CD4-positive, alpha-beta T cell treated with Interleukin-2 at 100 ng/mL for 4 hours (primary cell): ENCODE results near the gene EXOC3L4.
"Not testable (repeated sequence)": the region's sequence is repeated elsewhere in the genome, so short reads cannot be mapped to it uniquely, and the experiment has no call there.

Experiments used
- DNase-seq: peaks from one replicate; pipeline ENCODE4 v3.0.0-alpha.2; 2020; ENCODE audit warnings: low spot score

The EXOC3L4 gene

DNA sequence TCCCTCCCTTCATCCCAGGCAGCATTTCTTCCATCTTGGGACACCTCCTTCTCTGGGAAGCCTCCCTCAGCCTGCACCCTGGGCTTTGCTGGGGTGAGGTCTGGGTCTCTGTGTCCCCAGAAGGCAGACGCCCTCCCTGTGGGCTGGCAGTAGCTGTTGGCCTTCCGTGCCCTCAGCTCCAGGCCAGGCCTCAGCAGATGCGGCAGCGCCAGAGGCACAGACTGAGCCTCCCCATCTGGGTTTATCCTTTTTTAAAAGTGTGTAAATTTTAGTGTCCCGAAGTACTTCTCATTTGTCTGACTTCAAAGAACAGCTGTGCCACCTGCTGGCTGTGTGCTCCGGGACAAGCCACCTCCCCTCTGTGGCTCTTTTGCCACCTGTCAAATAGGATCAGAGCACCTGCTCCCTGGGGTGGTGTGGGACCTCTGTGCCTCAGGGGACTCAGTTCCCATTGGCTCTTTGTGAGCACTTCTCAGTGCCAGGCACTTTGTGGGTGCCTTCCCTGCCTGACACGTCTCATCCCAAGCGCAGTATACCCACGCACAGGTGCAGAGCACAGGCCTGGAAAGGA, 11.1 kb downstream of the EXOC3L4 start:
- DNase-seq = peak; percentile 7

DNA sequence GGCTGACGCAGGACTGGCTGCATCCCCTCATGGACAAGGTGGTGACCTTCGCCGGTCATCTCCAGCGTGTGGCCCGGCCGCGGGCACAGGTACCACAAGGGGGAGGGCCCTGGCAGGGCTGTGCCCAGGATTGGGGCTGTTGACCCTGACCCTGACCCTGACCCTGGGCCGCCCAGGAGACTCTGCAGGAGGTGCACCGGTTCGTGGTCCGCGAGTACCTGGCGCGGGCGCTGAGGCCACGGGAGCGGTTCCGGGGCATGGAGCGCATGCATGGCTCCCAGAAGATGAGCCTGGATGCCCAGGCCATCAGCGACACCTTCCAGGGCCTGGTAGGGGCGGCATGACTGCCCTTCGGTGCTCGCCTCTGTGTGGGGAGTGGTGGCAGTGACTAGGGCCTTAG, 12.9 kb downstream of the EXOC3L4 start:
- no peak for DNase-seq

DNA sequence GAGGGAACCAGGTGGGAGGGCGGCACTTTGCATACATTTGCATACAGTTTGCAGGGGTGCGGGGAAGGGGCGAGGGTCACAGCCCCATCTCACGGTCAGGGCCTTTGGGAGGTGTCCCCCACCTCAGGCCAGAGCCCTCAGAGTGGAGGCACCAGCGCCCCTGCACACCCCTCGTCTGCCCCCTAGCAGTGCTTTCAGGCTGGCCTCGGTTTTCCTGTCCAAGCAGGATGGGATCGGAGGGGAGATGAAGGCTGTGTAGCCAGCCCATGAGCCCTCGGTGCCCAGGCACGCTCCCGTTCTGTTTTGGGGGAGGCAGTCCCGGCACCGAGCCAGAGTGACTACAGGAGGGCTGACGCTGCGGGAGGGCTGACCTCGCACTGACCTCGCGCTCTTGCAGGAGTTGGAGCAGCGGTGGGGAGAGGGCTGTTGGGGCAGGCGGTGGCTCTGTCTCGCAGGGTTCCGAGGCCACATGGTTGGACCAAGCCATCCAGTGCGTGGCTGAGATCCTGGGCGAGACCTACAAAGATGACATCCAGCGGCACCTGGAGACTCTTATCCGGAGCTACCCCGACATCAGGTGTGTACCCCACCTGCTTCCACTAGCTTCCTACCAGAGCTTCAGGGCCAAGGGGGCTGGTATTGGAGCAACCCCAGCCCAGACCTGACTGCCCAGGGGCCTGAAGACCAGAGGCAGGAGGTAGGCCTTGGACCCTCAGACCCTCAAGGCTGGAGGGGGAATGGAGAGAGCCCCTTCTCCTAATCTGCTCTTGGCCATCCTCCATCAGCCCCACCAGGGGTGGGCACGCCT, 13.6 kb downstream of the EXOC3L4 start:
- DNase-seq = no peak

DNA sequence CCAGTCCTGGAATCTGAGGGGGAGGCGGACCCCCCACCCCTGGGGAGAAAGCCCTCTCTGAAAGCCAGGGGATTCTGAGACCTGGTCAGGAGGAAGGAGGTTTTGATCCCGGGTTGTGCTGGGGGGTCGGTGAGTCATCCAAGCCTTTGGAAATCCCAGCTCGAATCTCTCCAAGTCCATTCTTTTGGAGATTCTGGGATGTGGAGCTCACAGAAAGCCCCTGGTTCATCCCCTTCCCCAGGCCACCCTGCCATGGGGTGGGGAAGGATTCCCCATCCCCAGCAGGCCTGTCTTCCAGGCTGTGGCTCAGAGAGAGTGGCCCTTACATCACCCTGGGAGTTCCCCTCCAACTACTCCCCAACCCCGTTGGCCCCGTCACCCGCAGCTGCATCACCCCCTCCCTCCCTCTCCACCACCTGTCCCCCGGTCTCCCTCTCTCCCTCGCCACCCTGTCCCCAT, 14.3 kb downstream of the EXOC3L4 start:
- DNase-seq = no peak

DNA sequence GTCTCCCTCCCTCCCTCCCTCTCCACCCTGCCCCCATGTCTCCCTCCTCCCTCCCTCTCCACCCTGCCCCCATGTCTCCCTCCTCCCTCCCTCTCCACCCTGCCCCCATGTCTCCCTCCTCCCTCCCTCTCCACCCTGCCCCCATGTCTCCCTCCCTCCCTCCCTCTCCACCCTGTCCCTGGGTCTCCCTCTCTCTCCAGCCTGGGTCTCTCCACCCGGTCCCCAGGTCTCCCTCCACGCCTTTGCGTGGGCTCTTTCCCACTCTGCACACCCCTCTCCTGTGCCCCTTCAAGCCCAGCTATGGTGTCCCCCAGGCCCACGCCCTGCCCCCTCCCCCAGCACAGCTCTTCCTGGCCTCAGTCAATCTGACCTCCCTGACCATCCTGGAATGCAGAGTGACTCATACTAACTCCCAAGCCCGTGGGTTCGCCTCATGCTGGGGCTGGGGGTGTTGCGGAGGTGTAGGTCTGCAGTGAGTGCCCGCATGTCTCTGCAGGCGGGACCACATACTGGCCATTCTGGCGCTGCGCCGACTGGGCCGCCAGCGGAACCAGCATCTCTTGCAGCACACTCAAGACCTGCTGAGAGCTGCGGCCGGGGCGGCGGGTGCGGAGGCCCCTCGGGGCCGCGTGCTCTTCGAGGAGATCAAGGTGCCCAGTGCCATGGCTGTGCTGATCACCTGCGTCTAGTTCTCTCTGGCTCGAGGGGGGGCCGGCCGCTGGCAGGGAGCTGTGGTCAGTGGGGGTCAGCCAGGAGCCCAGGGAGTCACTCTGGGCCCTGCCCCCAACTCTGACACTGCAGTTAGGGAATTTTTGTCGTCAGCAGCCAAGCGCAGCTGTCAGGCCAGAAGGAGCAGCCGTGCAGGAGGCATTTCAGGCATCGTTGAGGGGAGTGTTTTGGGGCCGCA, 15.3 kb downstream of the EXOC3L4 start:
- DNase-seq = no peak

DNA sequence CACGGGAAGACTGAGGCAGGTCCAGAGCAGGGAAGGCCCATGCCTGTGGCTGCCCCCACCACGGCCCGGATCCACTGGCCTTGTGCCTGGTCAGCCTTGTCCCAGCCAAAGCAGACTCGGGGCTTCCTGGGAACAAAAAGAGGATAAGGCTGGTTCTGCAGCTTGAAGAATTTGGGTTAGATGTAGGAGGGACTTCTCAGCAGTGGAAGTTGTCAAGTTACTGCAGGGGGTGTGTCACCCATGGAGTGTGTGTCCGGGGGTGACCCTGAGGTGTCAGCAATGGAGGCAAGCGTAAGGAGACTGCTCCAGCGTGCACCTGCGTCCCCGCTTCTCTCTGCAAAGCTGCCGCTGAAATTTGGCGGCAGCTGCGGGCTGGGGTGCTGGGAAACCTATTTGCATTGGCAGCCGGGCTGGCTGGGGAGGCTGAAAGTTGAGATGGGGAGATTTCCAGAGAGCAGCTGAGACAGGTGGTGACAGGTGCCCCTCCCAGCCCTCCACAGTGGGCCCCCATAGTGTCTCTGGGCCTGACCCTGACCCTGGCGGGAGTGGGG, 16.2 kb downstream of the EXOC3L4 start:
- DNase-seq = no peak

DNA sequence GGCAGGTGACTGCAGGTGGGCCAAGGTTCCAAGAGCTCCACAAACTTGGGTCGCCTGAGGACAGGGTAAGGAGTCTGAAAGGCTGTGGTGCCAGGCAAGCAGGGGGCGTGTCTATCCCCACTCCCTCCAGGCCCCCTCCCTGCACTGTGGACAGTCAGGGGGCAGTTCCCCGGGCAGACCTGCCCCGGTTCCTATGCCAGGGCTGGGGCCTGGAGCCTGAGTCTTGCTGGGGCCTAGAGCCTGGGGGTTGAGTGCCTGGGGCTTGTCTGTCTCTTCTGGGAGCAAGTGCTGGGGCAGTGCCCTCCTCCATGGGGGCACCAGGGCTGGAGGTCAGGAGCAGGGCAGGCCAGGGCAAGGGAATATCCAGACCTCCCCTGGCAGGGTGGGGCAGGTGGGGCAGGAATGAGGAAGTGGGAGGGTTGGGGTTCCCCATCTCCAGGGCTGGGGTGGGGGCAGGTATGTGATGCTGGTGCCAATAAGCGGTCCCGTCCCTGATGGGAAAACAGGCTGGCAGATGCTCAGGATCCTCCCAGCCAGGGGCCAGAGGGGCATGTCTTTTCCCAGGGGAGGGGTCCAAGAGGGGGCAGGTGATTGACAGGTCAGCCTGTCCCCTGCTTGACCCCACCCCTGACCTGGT, 16.8 kb downstream of the EXOC3L4 start:
- DNase-seq = no peak

DNA sequence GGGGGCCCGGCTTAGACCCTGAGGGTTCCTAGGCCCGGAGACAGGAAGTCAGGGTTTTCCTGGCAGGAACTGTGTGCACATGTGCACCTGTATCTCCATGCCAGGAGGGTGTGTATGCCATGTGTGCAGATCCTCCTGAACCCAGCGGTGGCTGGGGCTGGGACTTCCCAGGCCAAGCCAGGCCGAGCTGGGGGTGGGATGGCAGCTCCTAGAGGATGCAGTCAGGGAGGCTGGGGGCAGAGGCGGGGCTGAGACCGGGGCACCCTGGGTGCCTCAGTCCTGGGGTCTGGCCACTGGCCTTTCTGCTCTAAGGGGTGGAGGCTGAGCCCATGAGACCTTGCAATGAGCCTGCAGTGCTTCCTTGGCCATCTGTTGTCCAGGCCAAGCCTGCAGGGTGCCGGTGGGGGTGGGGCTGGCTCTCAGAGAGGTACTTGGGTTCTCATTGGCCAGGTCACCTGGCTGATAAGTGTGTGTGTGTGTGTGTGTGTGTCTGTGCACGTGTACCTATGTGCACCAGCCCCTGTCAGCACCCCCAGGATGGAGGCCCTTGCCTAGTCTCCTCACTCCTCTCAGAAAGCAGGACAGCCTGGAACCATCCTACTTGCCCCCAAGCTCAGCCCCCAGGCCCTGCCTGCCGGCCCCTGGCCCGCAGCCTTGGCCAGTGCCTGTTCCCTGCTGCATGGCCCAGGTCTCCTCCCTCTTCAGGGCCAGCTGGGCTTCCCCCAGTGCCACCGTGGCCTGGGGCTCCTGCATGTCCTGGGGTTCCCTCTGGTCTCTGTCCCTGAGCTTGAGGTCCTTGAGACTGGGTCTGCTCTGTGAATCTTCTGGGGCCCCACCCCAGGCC, 18.1 kb downstream of the EXOC3L4 start:
- no peak for DNase-seq

DNA sequence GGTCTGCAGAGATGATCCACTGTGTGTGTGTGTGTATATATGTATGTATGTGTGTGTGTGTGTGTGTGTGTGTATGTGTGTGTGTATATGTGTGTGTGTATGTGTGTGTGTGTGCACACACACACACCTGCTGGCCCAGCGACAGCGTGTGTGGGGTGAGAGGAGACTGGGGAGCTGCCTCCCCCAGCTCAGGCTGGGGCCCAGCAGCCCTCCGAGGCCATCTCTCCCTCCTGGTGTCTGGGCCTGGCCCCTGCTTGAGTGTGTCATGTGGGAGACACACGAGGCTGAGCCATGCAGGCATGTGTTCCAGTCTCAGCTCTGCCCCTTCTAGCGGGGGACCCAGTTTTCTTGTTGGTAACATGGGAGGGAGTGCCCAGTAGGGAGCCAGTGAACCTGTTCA, 18.8 kb downstream of the EXOC3L4 start:
- no peak for DNase-seq

DNA sequence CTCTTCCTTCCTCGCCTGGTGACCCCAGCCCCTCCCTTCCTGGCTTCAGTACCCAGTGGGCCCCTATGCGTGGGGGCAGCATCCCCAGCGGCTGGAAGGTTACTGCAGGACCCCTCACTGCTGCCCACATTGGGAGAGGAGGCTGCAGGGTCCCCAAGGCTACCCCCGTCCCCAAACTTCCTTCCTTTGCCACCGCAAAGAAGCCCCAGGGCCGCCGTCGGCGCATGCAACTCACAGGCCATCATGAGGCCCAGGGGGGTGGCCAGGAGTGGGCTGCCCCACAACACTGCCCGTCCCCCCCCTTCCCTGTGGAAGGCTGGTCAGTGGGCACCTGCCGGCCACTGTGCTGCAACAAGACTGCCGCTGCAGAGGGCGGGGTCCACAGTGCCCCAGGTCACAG, 19.2 kb downstream of the EXOC3L4 start:
- no peak for DNase-seq

DNA sequence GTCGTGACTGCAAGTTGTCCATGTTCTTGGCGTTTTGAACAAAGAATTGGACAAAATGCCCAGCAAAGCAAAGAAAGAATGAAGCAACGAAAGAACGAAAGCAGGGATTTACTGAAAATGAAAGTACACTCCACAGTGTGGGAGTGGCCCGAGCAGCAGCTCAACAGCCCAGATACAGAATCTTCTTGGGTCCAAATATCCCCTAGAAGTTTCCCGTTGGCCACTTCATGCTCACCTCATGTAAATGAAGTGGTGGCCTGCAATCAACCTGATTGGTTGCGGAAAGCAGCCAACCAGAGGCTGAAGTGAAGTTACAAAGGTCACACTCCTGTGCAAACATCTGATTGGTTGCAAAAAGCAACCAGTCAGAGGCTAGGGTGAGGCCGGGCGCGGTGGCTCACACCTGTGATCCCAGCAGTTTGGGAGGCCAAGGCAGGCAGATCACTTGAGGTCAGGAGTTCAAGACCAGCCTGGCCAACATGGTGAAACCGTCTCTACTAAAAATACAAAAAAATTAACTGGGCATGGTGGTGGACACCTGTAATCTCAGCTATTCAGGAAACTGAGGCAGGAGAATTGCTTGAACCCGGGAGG, 20.7 kb downstream of the EXOC3L4 start:
- not testable (repeated sequence) for DNase-seq

DNA sequence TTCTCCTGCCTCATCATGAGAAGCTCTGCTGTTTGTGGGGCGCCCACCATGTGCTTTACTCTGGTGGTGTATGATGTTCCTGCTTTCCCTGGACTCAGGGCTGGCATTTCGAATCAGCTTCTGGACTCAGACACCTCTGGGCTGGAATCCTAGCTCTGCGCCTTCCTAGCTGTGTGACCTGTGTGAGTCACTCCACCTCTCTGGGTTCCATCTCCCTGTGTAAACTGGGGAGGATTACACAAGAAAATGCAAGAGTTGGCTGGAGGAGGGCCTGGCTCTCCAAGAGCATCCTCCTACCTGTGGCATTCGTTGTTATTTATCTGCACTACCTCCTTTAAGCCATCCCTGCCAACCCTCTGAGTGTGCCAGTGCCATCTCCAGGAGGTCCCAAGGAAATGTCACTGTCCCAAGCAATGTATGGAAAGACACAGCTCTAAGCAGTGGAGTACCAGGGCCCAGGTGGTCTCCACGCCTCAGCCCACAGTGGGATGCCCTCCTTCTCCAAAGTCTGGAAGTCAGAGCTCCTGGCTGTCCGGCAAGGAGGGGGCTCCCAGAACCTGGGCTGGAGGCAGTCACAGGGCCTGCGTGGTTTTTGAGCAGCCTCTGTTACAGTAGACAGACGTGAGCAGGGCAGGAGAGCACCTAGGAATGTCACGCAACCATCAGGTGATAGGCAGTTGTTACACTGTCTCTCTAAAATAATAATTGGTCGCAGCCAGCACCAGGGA, 21.5 kb downstream of the EXOC3L4 start:
- DNase-seq = no peak

DNA sequence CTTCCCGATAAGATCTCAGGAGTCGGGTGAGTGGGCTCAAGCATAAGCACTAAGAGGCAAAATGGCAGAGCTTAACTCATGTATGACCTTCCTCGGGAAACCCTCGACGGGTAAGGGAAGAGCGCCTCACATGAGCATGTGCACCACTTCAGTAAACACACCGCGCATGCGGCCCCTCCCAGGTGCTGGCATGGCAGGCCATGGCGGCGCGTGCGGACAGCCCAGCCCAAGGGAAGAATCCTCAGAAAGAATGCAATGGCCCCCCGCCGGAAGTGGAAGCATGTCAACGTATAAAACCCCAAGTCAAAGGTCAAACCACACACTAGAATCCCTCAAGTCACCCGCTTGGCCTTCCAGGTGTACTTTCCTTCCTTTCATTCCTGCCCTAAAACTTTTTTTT, 22.1 kb downstream of the EXOC3L4 start:
- DNase-seq = no peak

DNA sequence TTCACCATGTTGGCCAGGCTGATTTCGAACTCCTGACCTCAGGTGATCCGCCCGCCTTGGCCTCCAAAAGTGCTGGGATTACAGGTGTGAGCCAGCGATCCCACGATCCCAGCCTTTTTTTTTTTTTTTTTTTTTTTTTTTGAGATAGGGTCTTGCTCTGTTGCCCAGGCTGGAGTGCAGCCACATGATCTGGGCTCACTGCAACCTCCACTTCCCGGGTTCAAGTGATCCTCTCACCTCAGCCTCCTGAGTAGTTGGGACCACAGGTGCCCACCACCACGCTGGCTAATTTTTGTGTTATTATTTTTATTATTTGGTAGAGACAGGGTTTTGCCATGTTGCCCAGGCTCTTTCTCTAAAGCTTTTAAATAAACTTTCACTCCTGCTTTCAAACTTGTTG, 23.0 kb downstream of the EXOC3L4 start:
- not testable (repeated sequence) for DNase-seq

DNA sequence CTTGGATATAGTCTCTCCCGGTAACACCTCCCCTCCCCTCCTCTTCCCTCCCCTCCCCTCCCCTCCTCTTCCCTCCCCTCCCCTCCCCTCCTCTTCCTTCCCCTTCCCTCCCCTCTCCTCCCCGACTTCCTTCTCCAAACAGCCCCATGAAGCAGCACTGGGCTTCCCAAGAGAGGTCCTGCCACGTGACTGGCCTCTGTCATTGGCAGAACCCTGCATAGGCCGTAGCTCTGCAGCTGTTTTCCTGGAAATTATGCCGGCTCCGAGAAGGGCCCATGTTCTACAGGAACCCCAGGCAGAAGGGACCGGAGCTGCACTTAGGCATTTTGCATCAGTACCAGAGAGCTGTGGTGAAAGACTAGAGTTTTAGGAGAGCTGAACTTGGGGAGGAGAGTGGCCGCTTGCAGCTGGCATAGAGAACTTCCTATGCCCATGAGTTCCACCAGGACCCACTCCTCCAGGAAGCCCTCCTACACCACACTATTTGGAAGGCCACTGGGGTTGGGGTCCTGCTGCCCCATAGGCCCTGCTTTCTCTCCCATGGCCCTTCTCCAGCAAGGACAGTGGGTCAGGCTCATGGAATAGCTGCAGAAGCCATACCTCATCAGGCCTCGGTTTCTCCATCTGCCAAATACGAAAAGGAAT, 23.6 kb downstream of the EXOC3L4 start:
- no peak for DNase-seq

DNA sequence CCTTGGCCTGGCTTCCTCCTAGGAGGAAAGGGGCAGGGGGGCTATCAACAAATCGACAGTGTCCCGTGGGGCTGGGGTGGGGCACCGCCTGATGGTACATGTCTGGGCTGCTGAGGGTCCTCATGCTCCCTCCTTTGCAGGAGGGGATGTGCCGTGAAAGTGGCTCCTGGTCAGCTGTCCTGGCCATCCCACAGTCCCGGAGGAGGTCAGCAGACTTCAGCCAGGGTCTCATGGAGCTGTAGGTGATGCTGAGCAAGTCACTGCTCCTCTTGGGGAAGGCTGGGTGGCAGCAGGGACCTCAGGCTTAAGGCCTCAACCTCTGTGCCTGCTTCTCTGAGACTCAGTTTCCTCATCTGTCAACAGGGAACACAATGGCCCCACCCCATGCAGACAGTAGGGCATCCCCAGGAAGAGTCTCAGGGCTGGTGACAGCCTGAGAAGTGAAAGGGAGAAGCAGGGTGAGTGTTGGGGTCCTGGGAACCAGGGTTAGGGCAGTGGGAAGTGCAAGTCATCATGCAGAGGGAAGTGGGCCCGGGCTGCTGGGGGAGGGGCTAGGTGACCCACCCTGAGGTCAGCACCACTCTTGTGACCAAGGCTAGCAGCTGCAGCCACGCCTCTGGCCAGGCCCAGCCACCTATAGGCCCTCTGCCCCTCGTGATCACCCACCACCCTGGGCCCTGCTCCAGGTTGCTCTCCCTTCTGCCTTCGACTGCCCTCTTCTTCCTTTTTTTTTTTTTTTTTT, 24.3 kb downstream of the EXOC3L4 start:
- DNase-seq = peak; percentile 7

DNA sequence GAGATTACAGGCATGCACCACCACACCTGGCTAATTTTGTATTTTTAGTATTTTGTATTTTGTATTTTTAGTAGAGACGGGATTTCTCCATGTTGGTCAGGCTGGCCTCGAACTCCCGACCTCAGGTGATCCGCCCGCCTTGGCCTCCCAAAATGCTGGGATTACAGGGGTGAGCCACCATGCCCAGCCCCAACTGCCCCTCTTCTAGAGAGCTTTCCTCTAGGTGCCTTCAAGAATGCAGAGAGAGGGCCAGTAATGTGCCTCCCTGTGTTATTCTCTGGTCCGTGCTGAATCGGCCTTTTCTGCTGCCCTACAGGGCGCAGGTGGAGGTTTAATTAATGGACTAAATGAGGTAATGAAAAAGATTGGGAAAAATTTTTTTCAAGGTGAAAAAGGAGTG, 25.0 kb downstream of the EXOC3L4 start:
- DNase-seq = not testable (repeated sequence)

DNA sequence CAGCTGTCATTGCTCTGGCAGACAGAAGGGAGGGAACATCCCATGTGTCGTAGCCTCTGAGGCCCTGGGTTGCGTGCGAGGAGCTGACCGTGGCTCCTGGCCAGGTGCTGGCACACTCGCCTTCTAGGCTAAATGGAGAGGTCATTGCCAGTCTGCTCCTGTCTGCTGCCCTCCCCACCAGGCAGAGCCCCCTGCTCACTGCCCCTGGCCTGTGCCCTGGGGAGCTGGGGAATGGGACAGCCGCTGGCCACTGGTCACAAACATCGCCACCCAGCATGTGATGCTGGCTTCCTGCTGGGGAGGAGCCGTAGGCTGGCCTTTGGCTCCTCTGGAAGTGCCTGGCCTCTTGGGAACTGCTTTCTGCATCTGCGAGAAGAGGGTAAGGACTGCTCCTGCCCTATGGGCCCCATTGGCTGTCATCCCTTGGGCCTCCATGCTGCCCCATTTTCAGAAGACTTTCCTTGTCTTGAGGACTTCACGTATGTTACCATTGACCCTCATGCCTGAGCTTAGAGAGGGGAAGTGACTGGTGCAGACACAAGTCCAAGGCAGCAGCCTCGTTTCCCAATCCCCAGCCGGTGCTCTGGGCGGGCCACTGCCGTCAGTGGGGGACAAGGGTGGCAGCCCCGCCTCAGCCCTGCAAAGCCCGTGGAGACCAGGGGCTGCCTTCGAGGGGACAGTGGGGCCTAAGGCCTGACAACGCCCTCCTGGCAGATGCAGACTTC, 26.8 kb downstream of the EXOC3L4 start:
- no peak for DNase-seq
